H1 (cell line): Measurements from ENCODE around the gene TTLL5. TPM values are rescaled to one million over a fixed set of nuclear protein-coding genes. Genes with fewer than 3 reads are reported as not detected.

Experiments
- BACH1 ChIP-seq: IDR thresholded peaks from 2 replicates; pipeline ENCODE4 v1.6.1; 2012; ENCODE audit warnings: low read length, improper control_type of control experiment
- CHD1 ChIP-seq: IDR thresholded peaks from 2 replicates; pipeline ENCODE4 v1.6.1; 2012; ENCODE audit warnings: low read depth, low read length, improper control_type of control experiment
- FOSL1 ChIP-seq: IDR thresholded peaks from 2 replicates; pipeline ENCODE4 v1.6.1; 2011; ENCODE audit warnings: mild to moderate bottlenecking, low read depth, low read length, moderate library complexity; ENCODE audit not compliant: insufficient read depth
- SAP30 ChIP-seq: fragments of 300-600 bp; sonication (generic); IDR thresholded peaks from 2 replicates; pipeline ENCODE4 v1.7.1; 2012; ENCODE audit warnings: low read length, moderate library complexity, mild to moderate bottlenecking, inconsistent platforms; ENCODE audit not compliant: insufficient read depth, insufficient replicate concordance
- SUZ12 ChIP-seq: fragments of 200-600 bp; sonication (generic); IDR thresholded peaks from 2 replicates; pipeline ENCODE4 v1.6.1; 2012; ENCODE audit warnings: mild to moderate bottlenecking, inconsistent platforms, low read length, moderate library complexity, mixed read lengths
- ZNF274 ChIP-seq: IDR thresholded peaks from 2 replicates; pipeline ENCODE4 v1.7.0; 2012; ENCODE audit warnings: low read length, borderline replicate concordance; ENCODE audit errors: extremely low read depth
- polyA plus RNA-seq, 7 experiments: library from polyadenylated mRNA; depleted of rRNA in 3 of 7; stranded (reverse) in 5 of 7; unstranded in 2 of 7; fragments of >200 nt in 5 of 7; fragments of 200-250 nt in 2 of 7; gene quantifications; 1 replicate in 5 of 7; 2 replicates in 1 of 7; 4 replicates in 1 of 7; pipeline versions ENCODE4 v1.2.1 to v1.2.3, GENCODE V29; 2011 to 2013; ENCODE audit warnings: missing spikeins in 2 of 7, mixed read lengths in 2 of 7
- total RNA-seq: library from RNA; stranded (reverse); fragmentation: NEBNext Ultra II Directional; extraction: Animal tissue kit (Norgen Biotek cat#: 25700); gene quantifications from 2 replicates; pipeline ENCODE4 v1.2.1, GENCODE V29; 2021

The TTLL5 gene
- total and polyA plus RNA-seq, 2 of the 8 experiments (the other 6 are each of a cell fraction or from before 2014, with no cell fraction given): 16.1 to 45.9 TPM

GRCh38 chr14:75783602-75784313 is 122.7 kb downstream of the TTLL5 start (continued):
- no peak for TF ChIP-seq CHD1
- no peak for TF ChIP-seq FOSL1
- no peak for TF ChIP-seq SUZ12
- TF ChIP-seq ZNF274: no peak
- no peak for TF ChIP-seq SAP30
- no peak for TF ChIP-seq BACH1
